SKM-1 (cell line): ENCODE measurements around the gene ZNF417.
"Not testable (repeated sequence)": the region's sequence is repeated elsewhere in the genome, so short reads cannot be mapped to it uniquely, and the experiment has no call there.

Experiments
- DNase-seq: peaks from one replicate; lab custom pipeline; 2025; ENCODE audit not compliant: unreplicated experiment; lab: John Stamatoyannopoulos, UW

Gene ZNF417

DNA sequence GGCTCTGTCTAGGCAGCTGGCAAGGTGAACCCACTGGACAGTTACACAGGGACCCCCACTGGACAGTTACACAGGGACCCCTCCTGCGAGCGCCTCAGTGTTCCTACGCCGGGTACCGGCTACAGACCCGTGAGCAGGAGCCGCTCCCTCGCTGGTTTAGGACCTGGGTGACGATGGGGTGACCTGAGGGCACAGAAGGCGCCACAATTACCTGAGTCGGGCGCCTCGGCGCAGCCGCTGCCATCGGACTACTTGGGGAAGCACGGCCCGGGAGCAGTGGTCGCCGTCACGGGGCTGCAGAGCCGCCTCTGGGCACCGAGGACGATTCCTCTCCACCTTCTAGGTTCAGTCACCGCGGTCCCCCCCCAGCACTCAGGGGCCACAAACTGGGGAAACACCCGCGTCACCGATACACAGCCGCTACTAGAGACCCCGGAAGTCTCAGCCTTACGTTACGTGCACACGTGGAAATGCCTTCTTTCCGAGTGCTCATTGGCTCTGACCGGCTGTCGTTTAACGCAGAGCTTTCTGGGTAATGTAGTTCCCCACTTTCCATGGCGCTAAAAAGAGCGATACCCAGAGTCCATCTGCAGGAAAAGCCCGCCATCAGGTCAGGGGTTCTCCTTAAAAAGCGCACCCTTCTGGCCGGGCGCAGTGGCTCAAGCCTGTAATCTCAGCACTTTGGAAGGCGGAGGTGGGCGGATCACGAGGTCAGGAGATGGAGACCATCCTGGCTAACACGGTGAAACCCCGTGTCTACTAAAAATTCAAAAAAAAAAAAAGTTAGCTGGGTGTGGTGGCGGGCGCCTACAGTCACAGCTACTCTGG, at the start of gene ZNF417:
Gene ZNF417 (minus strand): TSS at position 425 of the 828 bp plus-strand sequence. CDS start 181 bp downstream, at position 244.
- peak; percentile 71 for DNase-seq

DNA sequence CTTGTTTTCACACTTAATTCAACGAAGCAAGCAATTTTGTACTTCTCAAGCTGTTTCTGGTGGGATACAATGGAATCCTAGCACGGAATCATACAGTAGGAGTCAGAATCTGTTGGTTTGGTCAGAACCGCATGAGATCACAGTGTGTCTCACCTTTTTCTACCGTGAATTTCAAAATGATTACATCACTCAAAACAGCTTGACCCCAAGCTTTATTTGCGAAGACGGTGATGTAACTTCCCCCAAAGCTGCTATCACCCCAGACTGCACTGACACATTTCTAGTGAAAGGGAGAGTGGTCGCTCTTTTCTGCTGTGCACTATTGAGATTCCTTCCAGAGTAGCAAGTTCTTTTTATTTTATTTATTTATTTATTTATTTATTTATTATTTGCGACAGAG, 48.4 kb upstream of the ZNF417 start:
- no peak for DNase-seq

DNA sequence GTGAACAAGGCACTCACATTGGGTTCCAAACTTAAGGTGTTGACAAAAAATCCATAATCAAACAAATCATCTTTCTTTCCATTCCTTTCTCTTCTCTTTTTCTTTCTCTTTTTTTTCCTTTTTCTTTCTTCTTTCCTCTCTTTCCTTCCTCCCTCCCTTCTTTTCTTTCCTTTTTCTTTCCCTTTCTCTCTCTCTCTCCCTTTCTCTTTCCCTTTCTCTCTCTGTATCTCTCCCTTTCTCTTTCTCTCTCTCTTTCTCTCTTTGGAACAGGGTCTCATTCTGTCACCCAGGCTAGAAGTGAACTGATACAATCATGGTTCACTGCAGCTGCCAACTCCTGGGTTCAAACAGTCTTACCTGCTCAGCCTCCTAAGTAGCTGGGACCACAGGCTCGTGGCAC, 45.4 kb upstream of the ZNF417 start:
- DNase-seq, result no peak

DNA sequence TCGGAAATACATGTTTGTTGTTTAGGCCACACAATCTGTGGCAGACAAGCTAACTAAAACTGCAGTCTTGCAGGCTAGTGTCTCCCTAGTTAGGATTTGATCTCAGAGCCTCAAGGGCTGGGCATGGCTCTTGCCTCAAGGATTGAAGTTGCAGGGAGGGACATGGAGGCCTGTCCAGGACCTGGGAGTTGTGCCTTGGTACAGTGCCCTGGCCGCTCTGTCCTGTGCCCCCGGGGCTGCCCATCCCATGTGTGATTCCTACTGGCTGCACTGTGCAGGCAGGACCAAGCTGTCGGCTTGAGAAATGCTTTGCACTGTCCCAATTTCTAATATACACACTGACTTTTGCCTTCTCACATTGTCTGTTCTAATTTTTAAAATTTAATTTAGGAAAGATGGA, 38.6 kb upstream of the ZNF417 start:
- DNase-seq, result no peak

DNA sequence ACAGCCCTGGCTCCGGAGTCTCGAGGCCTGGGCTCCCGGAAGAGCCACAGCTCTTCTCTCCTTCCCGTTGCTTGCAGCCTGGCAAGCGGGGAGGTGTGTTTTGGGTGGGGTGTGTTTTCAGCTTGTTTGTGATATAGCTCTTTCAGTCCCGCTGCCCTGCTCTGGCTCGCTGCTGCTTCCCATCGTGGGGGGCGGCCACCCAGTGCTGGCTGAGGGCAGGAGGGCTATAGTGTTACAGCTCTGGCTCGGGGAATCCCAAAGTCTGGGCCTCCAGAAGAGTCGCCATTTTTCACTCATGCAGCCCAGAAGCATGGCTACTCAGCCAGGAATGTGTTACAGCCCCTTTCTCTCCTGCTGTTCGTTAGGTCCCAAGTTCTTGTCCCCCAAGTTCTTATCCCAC, 33.3 kb upstream of the ZNF417 start:
- DNase-seq, result no peak

DNA sequence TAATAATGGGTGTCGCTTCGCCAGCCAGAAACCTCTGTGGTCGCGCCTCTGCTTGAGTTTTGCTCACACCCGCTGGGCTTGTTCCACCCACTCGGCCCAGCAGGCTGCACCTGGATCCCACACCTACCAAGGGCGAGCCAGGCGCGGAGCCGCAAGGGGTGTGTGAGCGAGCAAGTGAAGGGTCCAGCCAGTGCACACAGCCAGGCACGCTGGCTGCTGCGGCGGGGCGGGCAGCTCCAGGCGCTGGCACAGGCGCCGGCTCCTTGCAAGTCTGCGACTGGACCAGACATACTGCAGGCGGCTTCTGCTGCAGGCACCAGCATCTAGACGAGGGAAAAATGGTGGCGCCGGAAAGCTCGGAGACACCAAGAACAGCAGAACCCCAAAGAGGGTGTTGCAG, 32.9 kb upstream of the ZNF417 start:
- DNase-seq, result no peak

DNA sequence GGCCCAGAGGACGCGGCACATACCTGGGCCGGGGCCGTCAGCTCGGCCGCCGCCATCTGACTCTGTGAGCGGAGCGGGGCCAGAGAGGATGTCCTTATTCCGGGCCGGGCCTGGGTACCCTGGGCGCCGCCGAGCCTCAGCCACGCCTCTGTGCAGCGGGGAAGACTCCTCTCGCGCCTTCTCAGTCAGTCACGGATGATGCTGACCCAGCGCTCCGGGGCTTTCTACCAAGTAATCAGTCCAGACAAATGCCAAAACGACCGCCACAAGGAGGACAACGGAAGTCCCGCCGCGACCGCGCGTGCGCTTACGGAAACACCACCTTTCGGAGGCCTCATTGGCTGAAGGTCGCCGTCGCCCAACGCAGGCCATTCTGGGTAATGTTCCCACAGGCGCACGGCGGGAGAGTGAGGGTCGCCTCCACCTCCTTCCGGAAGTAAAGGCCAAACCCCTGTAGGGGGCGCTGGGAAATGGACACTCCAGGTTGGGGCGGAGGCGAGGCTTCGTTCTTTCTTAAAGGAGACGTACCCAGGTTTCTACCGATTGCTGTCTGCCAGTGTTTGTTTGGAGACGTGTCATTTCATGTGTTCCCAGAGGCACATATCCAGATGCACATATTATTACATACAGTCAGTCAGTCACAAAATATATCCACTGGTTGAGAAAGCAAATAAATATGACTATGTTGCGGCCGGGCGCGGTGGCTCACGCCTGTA, 31.2 kb upstream of the ZNF417 start, which contains the start of gene ZNF256:
Gene ZNF256 (minus strand): TSS at position 288 of the 716 bp plus-strand sequence. CDS start 232 bp downstream, at position 56.
- DNase-seq, result no peak

DNA sequence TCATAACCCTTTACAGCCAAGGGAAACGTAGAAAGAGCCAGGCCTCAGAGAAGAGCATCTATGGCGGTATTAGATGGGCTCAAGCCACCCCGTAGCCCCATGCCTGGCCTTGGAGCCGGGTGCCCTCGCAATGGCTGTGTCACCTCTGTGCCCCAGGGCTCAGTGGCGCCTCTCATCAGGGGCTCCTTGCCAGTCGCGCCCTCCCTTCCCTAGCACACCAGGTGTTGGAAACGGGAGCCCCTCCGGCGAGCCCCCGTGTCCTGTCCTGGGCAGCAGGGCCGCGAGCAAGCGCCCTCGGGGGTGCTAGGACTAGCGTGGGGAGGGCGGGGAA, 30.7 kb upstream of the ZNF417 start:
- DNase-seq, result no peak

DNA sequence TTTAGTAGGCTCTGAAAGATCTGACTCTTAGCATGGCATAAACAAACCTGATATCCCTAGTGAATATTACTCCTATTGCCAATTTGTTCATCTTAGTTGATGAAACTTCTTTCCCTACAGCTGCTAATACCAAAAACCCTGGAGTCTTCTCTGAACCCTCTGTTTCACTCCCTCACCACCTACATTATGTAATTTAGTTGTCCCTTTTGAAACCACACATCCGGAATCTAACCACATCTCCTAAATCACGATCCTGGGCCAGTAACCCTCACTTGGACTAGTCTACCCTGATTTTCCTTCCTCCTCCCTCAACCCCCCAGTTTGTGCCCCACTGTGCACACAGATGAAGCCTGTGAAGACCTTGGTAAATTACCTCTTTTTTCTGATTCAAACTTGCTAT, 29.9 kb upstream of the ZNF417 start:
- DNase-seq, result no peak

DNA sequence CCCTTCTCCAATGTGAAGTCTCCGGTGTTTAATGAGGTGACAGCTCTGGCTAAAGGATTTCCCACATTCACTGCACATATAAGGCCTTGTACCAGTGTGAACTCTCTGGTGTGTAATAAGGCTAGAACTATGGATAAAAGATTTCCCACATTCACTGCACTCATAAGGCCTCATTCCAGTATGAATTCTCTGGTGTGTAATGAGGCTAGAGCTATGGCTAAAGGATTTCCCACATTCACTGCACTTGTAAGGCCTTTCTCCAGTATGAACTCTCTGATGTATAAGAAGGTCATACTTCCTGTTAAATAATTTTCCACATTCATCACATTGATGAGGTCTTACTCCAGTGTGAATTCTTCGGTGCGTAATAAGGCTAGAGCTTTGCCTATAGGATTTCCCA, 25.2 kb upstream of the ZNF417 start:
- no peak for DNase-seq

DNA sequence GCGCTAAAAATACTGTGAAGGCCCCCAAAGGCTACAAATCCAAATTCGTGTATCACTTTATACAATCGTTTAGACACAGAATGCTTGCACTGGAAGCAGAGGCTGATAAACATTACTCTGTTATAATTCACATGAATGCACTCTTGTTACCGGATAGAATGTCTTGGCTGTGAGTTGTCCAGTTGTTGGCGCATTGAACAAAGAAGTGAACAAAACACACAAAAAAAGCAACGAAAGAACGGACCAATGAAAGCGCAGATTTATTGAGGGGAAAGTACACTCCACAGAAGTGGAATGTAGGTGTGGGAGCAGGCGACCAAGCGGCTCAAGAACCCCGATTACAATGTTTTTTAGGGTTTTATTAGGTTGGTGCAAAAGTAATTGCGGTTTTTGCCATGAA, 19.3 kb upstream of the ZNF417 start:
- DNase-seq, result no peak

DNA sequence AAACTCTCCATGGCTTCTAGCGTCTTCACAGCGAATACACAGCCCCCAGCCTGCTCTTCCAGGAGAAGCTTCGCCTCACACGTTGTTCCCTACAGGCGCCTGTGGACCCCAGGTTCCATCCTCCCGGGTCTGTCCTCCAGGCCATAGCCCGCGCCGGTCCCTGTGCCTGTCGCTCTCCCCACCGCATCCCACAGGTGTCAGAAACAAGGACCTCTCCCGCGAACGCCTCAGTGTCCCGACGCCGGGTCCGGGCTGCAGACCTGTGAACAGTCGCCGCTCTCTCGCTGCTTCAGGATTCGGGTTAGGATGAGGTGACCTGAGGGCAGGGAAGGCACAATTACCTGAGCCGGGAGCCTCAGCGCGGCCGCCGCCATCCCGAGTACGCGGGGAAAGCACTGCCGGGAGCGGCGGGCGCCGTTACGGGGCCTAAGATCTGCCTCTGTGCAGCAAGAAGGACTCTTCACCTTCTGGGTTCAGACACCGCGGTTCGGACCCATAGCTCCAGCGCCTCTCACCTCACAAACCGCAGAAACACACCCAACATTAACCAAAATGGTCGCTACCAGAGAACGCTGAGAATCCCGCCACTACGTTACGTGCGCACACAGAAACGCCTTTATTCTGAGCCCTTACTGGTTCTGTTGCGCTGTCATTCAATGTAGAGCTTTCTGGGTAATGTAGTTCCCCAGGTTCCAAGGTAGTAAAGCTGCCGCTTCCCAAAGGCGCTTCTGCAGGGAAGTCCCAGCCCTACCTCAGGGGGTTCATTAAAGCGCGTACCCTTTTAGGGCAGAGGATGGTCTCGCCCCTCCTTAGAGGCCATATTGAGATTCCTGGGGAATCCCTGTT, 18.7 kb upstream of the ZNF417 start, which contains the start of gene ZNF418:
Gene ZNF418 (minus strand): TSS at position 583 of the 846 bp plus-strand sequence. CDS start 1,580 bp downstream, outside the sequence.
- no peak for DNase-seq

DNA sequence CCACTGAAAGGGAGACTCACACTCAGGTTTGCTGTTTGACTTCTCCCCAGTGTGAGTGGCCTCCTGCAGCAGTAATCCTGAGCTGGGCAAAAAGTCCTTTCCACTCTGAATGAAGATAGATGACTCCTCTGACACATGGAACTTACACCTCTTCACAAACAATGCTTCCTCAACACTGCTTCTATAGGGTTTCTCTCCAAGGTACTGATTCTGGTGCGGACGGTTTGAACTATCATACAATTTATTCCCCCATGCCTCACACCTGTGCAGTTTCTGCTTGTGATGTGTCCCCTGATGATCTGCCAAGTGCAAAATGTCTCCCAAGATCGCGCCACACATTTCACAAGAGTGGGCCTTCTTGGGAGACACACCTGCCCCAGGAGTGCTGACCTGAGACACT, 11.2 kb upstream of the ZNF417 start:
- DNase-seq, result no peak

DNA sequence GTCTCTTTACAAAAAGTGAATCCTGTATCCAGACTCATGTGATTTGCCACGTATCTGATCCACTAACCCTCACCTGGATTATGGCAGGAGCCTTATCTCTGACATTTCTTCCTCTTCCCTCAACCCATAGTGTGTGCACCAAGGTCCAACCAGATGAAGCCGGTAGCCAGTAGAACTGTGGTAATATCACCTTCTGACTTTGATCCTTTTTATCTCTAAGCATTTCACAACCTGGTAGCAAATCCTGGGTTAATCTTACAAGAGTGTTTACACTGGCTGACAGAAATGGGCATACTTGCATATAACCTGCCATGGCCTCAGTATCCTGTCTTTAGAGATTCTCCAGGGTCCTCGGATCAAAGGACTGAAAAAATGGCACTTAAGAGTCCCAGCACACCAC, 1.9 kb downstream of the ZNF417 start:
- DNase-seq, result no peak

DNA sequence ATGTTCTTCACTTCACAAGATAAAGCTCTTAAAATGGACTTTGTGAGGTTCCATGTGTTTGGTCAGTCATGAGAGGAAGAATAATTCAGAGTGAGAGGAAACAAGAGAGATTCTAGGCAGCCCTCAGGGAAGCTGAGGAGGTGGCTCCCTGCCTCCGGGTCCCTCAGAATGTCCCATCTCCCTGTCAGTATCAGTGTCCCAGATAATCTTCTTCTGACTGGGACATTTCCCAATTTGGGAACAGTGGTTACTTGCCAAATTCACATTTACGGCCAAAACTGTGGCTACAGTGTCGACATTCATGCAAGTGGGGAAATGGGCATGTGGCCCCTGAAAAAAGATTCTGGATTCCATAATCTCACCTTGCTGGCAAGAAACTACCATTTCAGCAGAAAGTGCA, 9.0 kb downstream of the ZNF417 start:
- no peak for DNase-seq

DNA sequence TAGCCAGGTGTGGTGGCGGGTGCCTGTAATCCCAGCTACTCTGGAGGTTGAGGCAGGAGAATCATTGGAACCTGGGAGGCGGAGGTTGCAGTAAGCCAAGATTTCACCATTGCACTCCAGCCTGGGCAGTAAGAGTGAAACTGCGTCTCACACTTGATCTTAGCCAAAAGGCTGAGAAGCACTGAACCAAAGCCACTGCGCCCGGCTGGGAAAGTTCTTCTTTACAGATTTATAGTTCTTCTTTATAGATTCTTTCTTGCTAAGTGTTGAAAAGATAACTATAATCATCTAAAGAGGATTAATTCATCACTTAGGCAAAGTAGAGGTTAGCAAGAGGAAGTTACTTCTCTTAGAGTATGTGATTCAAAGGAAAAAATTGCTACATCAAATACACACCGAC, 11.1 kb downstream of the ZNF417 start:
- DNase-seq, result no peak

DNA sequence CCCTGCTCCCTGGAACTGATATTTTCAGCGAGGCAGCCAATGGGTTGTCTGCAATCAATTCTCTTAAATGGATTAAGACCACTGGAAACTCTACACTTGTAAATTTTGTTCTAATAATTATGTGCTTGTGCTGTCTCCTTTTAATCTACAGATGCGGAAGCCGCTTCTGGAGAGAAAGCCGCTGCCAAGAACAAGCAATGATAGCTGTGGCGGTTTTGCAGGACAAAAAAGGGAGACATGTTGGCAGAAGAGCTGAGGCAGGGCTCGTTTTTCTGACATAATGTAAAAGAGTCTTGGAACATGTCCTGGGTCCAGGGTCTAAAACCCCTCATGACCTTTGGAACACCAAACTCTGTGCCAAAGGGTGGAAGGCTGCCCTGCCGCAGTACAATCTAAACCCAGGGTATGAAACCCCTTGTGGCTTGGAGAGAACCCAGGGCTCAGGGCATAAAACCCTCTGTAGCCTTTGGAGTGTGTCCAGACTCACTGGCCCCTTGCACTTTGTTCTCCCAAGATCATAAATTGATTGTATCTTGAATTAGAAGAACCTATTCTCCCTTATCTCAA, 12.7 kb downstream of the ZNF417 start:
- DNase-seq, result no peak

DNA sequence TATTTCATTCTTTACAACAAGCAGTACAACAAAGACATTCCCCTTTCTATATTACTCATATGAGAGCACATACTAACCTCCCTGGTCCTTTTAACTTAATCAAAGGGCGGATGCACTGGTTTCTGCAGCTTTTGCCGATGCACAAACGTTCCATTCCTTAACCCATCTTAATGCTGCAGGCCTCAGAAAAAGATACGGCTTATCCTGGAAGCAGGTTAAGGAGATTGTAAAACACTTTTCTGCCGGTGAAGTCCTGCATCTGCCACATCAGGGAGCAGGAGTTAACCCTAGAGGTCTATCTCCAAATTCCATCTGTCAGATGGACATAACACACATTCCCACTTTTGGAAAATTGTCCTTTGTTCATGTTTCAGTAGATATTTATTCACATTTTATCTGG, 16.1 kb downstream of the ZNF417 start:
- no peak for DNase-seq

DNA sequence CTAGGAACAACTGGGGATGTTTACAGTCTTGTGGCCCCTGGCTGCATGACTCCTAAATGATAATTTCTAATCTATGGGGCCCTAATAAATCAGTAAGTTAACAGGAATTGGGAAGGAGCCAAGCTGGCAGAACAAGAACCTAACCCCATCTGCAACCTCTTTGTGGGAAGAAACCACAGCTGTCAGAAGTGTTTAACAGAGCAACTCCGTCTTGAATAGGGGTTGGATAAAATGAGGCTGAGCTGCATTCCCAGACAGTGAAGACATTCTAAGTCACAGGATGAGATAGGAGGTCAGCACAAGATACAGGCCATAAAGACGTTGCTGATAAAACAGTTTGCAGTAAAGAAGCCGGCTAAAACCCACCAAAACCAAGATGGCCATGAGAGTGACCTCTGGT, 25.7 kb downstream of the ZNF417 start:
- DNase-seq, result not testable (repeated sequence)

DNA sequence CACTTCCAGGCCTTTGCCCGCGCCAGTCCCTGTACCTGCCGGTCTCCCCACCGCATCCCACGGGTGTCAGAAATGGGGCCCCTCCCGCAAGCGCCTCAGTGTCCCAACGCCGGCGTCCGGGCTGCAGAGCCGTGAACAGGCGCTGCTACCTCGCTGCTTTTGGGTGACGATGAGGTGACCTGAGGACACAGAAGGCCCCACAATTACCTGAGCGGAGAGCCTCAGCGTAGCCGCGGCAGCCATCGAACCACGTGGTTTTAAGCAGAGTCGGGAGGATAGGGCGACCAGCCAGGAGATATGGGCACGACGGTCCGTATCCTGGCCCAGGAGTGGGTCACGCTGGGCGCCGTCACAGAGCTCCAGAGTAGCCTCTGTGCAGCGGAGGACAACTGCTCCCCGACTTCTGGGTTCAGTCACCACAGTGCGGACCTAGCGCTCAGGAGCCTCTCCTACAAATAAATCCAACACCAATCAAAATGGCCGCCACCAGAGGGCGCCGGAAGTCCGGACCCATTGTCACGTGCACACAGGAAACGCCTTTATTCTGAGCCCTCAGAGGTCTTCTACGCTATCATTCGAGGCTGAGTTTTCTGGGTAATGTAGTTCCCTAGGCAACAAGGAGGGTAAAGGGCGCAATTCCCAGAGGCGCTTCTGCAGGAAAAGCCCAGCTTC, 27.7 kb downstream of the ZNF417 start, which contains the start of gene ZNF814:
Gene ZNF814 (minus strand): TSS at position 478 of the 672 bp plus-strand sequence. CDS start 235 bp downstream, at position 243.
- peak; percentile 46 for DNase-seq
